ENCODE results near the gene EGFL7. TPM values are rescaled to one million over a fixed set of nuclear protein-coding genes. Genes with fewer than 3 reads are reported as not detected.

The EGFL7 gene
- total and polyA plus RNA-seq, 10 of the 15 experiments (the other 5 are each of a cell fraction or from before 2014, with no cell fraction given) = 0.06 to 0.46 (median 0.19) TPM; not detected in 5

- POLR2A ChIA-PET = no interaction called here
These were observed 50.8 kb downstream of the EGFL7 start for GRCh38 chr9:136713550-136713949.

GRCh38 chr9:136714096-136714892 lies 51.6 kb downstream of the EGFL7 start:
- H3K4me3 ChIP-seq = no peak overlapping the region
- H3K9ac ChIP-seq (ENCODE audit: control insufficient read depth, insufficient read depth, low read length) = no peak overlapping the region
- WGBS (ENCODE audit: insufficient coverage, insufficient replicate concordance, low lambda C conversion rate, missing lambda C conversion rate) = 10% methylated on average over 17 of the region's 17 CpGs
- H3K4me1 ChIP-seq (ENCODE audit: control insufficient read depth, insufficient read depth, low read length) = no peaks in the 10 kb centered on the region
- POLR2A ChIA-PET = no interaction called here
- CTCF ChIA-PET = interaction anchor here (1.7 kb wide), 1 partner anchor 13 kb away, joined by 8 read pairs; no protein-coding TSS in a partner anchor
- SMC1A ChIA-PET (ENCODE audit: uncharacterized antibody, unreplicated experiment) = no interaction called here
- no peak for FAIRE-seq
- H2AFZ ChIP-seq (ENCODE audit: control insufficient read depth, low read depth, low read length) = no peak overlapping the region
- no peaks in the 10 kb centered on the region for H3K79me2 ChIP-seq (ENCODE audit: control insufficient read depth, insufficient read depth, low read length)
- in situ Hi-C loops (cut with MboI) = no loop called here
- no peak overlapping the region for H3K27ac ChIP-seq (ENCODE audit: control insufficient read depth, insufficient read depth)
- no peak; the same call in 2 of the 3 replicates for ATAC-seq
- peaks cover 2 to 7% of the 10 kb centered on the region in 2 experiments for H3K27me3 ChIP-seq (replicated peaks in 1 of 2; ENCODE audit: control insufficient read depth in 2 of 2, insufficient read depth in 2 of 2, low read length in 1 of 2)
- H3K36me3 ChIP-seq (ENCODE audit: control insufficient read depth in 2 of 2, insufficient read depth in 2 of 2, low read length in 1 of 2) = no peaks in the 10 kb centered on the region
- BruUV-seq (replicated peaks) = no TSS peak
- no peak overlapping the region for H3K4me2 ChIP-seq (ENCODE audit: control insufficient read depth, insufficient read depth)
- H4K20me1 ChIP-seq (ENCODE audit: control insufficient read depth, insufficient read depth) = no peaks in the 10 kb centered on the region
- H3K9me3 ChIP-seq (replicated peaks; ENCODE audit: control insufficient read depth, insufficient read depth, low read length) = no peaks in the 10 kb centered on the region
- RAD21 ChIA-PET (ENCODE audit: unreplicated experiment) = no interaction called here
- intact Hi-C loops (cut with micrococcal nuclease; ENCODE audit: unreplicated experiment) = no loop called here
- no peak for DNase-seq (ENCODE audit: low read depth, low spot score)
- no peak for TF ChIP-seq NFYB (IDR thresholded peaks at IDR 0.05; ENCODE audit: insufficient read depth, low read depth, low read length)
- TF ChIP-seq MLLT1 (IDR thresholded peaks at IDR 0.05) = no peak
- no peak for TF ChIP-seq HDAC6 (IDR thresholded peaks at IDR 0.05; ENCODE audit: unreplicated experiment)
- no peak for TF ChIP-seq CBX3 (IDR thresholded peaks at IDR 0.05; ENCODE audit: borderline replicate concordance, low read depth)
- no peak for TF ChIP-seq SMAD5 (IDR thresholded peaks at IDR 0.05; ENCODE audit: low read depth)
- no peak for TF ChIP-seq TAF1 (IDR thresholded peaks at IDR 0.05; ENCODE audit: borderline replicate concordance, low read depth, low read length)
- TF ChIP-seq IRF3 (IDR thresholded peaks at IDR 0.05) = no peak
- no peak for TF ChIP-seq IRF5 (IDR thresholded peaks at IDR 0.05; ENCODE audit: borderline replicate concordance)

More at GRCh38 chr9:136713550-136713949, 50.8 kb downstream of the EGFL7 start:
- Histone ChIP-seq H3K9ac (ENCODE audit: control insufficient read depth, insufficient read depth, low read length) (no peak overlapping the region), H3K27me3 (replicated peaks in 1 of 2; ENCODE audit: control insufficient read depth in 2 of 2, insufficient read depth in 2 of 2, low read length in 1 of 2) (peaks cover 2 to 7% of the 10 kb centered on the region in 2 experiments), H3K36me3 (ENCODE audit: control insufficient read depth in 2 of 2, insufficient read depth in 2 of 2, low read length in 1 of 2) (no peaks in the 10 kb centered on the region), H3K4me1 (ENCODE audit: control insufficient read depth, insufficient read depth, low read length) (no peaks in the 10 kb centered on the region), H4K20me1 (ENCODE audit: control insufficient read depth, insufficient read depth) (no peaks in the 10 kb centered on the region), H3K4me2 (ENCODE audit: control insufficient read depth, insufficient read depth) (no peak overlapping the region), H3K79me2 (ENCODE audit: control insufficient read depth, insufficient read depth, low read length) (no peaks in the 10 kb centered on the region), H3K9me3 (replicated peaks; ENCODE audit: control insufficient read depth, insufficient read depth, low read length) (no peaks in the 10 kb centered on the region), H3K4me3 (no peak overlapping the region), H3K27ac (ENCODE audit: control insufficient read depth, insufficient read depth) (no peak overlapping the region), H2AFZ (ENCODE audit: control insufficient read depth, low read depth, low read length) (no peak overlapping the region)
- ATAC-seq = 0 out of 3 replicates have a peak, but pooled peaks have one; percentile 15
- SMC1A ChIA-PET (ENCODE audit: uncharacterized antibody, unreplicated experiment) = no interaction called here
- intact Hi-C loops (cut with micrococcal nuclease; ENCODE audit: unreplicated experiment) = no loop called here
- 10% methylated on average over 8 of the region's 8 CpGs for WGBS (ENCODE audit: insufficient coverage, insufficient replicate concordance, low lambda C conversion rate, missing lambda C conversion rate)
- no TSS peak for BruUV-seq (replicated peaks)
- CTCF ChIA-PET = interaction anchor here (0.6 to 1.7 kb wide), 2 partner anchors 13 to 29 kb away, joined by 3 to 8 read pairs; partner anchors contain the start of gene LCN10
- RAD21 ChIA-PET (ENCODE audit: unreplicated experiment) = no interaction called here
- TF ChIP-seq BMI1 (IDR thresholded peaks at IDR 0.05; ENCODE audit: borderline replicate concordance) = no peak
- DNase-seq (ENCODE audit: low read depth, low spot score) = no peak
- in situ Hi-C loops (cut with MboI) = no loop called here
- FAIRE-seq = no peak

Data from GM12878 (cell line).